ENCODE data around the gene KCNJ5.

- TF ChIP-seq PRDM15 (CRISPR knock-in tag; IDR thresholded peaks at IDR 0.05) (no peak), NR3C1 (CRISPR knock-in tag; conservative IDR thresholded peaks at IDR 0.05; ENCODE audit: low read depth) (no peak), CTCF (IDR thresholded peaks at IDR 0.05) (no peak), ESRRA (CRISPR knock-in tag; IDR thresholded peaks at IDR 0.05; ENCODE audit: borderline replicate concordance) (no peak), ZSCAN18 (CRISPR knock-in tag; IDR thresholded peaks at IDR 0.05) (no peak), ZBTB21 (CRISPR knock-in tag; IDR thresholded peaks at IDR 0.05; ENCODE audit: borderline replicate concordance) (no peak), IRF1 (CRISPR knock-in tag; IDR thresholded peaks at IDR 0.05) (no peak)
Measured at GRCh38 chr11:128843198-128843785, 47.9 kb upstream of the KCNJ5 start.

All from WTC11 (cell line).